Raji (cell line): ENCODE data around the gene TMTC1.

ENCODE experiments used
- POLR2A ChIP-seq: IDR thresholded peaks from 2 replicates; pipeline ENCODE4 v1.6.1; 2011; ENCODE audit warnings: low read depth, low read length, control low read depth; ENCODE audit not compliant: insufficient read depth

The TMTC1 gene

DNA sequence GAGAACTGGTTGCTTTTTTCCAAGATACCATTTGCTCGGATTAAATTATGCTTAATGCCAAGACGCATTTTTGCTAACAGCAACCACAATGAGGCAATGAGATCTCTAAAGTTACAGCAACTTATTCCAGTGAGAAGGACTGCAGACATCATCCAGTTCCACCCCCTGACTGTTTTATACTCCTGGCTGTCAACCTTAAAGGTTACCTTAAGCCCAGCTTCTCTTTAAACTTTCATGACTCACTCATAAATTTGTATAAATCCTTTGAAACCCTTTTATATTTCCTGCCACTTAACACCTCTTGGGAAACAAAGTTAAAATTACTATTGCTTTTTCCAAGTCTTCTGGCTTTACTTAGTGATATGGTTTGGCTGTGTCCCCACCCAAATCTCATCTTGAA is 80.2 kb downstream of the TMTC1 start:
- no peak for TF ChIP-seq POLR2A

DNA sequence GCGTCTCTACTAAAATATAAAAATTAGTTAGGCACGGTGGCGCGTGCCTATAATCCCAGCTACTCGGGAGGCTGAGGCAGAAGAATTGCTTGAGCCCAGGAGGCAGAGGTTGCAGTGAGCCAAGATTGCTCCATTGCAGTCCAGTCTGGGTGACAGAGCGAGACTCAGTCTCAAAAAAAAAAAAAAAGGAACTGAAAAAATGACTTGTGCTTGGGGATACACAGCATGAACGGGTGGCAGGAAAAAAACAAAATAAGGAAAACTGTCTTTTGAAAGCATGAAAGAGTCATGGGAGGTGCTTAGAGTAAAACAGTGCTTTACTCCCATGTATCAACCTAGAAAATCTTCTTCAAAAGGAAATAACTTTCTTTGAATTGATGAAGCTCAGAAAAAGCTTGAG is 80.8 kb downstream of the TMTC1 start:
- TF ChIP-seq POLR2A, result no peak

DNA sequence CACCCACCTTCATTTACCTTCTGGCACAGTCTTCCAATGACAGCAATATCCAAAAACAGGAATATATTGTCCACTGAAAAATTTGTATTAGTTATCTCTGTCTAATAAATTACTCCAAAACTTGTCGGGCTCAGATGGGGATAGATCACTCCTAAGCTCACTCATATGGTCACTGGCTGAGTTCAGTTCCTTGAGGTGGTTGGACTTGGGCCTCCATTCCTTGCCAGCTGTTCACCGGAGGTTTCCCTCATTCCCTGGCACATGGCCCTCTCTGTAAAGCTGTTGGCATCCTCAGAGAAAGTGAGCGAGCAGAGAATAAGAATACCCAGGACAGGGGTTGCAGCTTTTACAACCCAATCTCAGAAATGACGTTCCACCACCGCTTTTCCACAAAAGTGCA is 81.5 kb downstream of the TMTC1 start:
- TF ChIP-seq POLR2A, result no peak

DNA sequence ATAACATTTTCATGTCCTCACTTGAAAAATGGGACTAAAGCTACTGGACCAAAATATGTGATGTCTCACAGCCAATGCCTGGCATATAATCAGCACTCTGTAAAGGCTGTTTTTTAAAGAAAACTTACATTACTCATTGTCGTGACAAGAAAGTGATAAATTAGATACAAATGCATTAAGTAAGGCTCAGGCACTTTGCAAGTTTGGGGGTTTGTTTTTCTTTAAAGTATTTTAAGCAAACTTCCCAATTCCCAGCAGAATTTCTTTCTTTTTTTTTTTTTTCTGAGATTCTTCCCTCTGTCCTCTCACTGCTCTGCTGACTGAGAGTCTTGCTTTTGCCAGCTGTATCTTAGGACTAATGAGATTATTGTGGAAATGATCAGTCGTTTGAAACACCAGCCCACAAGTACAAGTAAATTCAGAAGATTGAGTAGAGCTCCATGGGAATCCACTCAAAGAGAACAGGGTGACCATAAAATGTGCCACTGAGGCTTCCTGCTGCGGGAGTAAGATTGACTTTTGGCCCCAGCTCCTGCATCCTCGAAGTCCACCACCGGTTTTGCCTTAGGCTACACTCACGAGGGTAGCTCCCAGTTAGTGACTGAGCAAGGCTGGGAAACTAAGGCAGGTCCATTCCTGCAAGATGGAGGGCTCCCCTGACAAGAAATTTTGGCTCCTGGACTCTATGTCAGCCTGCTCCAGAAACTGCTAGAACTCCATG is 82.8 kb downstream of the TMTC1 start:
- no peak for TF ChIP-seq POLR2A

DNA sequence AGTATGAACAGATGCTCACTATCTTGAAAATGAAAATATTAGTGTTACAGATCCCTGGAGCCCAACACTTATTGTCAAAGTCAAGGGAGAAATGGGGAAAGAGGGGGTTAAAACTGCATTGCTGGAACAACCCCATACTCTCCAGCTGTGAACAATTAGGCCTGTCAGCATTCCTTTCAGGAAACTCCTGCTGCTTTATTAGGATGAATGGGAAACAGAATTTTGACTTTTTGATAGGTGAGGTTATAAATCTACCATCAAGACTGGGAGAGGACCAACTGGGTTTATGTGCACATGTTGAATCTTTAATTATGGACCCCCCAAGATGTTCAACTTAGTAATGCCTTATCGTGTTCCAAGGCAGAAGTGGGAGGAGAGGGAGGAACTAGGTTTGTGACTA is 85.0 kb downstream of the TMTC1 start:
- no peak for TF ChIP-seq POLR2A

DNA sequence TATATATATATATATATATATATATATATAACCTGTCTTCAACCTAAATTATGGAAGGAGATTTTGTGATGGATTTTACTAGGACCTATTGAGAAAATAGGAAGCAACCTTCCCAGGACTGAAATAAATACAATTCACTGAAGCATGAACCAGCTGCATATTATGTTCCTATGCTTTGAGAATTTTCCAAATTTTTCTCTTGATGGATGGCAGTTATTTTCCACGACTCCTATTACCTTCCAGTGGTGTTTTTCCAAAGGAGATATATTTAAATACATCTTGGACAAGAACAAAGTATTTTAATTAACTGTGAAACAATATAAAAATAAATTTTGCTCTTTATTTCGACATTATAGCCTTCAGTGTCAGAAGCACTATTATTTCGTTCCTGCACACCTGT is 87.9 kb downstream of the TMTC1 start:
- no peak for TF ChIP-seq POLR2A

DNA sequence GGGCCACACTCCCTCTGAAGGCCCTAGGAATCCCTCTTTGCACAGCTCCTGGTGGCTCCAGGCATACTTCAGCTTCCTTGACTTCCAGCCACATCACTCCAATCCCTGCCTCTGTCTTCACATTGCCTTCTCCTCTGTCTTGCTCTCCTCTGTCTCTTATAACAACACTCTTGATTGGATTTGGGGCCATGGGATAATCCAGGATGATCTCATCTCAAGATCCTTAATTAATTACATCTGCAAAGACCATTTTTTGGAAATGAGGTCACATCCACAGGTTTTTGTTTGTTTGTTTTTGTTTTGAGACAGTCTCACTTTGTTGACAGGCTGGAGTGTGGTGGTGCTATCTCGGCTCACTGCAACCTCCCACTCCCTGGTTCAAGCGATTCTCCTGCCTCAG is 88.7 kb downstream of the TMTC1 start:
- no peak for TF ChIP-seq POLR2A

DNA sequence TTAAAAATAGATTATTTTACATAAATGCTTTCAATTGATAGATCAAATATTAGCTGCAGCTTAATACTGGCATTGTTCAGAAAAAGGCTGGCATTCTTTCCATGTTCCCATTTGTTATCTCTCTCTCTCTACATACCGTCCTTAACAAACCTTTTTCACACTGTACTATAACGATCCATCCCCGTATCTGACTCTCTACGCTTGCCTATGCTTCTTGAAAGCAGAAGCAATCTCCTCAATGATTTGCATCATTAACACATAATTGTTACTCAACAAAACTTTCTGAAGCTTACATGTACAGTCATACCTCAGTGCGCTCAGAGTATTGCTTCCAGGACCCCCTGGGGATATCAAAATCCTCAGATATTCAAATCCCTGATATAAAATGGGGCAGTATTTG is 89.7 kb downstream of the TMTC1 start:
- no peak for TF ChIP-seq POLR2A

DNA sequence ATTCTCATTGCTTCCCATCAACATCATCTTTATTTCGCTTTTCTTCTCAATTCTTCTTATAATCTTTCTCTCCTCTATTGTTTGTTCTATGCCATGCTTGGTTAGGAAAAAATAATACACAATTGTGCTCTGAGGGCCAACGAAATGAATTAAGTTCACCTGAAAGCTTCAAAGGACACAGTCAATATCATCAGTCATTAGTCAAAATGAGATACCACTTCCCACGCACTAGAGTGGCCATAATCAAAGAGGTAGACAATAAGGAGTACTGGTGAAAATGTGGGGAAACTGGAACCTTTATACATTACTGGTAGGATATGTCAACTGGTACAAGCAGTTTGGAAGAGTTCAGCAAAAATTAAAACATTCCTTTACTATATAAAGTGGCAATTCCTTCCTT is 91.5 kb downstream of the TMTC1 start:
- no peak for TF ChIP-seq POLR2A

DNA sequence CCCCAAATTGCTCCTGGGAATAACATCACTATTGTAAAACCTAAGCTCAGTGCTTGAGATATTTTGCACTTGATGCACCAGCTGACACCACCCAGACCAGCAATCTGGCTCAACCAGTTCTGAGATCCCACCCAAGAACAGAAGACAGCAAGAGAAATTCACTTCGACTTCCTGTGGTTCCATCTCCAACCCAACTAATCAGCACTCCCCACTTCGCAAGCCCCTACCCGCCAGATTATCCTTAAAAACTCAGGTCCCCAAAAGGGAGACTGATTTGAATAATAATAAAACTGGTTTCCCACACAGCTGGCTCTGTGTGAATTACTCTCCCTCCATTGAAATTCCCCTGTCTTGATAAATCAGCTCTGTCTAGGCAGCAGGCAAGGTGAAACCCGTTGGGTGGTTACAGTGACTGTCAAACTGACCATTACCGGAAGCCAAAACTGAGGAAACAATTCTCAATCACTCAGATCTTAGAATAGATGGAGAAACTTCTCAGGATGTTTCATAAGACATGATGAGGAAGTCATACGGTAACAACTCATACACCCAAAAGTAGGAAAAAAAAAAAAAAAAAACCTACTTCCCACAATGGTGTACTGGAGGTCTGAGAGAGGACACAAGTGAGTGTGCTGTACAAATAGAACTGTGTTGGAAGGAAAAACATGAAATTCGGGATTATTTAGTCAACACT is 92.4 kb downstream of the TMTC1 start:
- TF ChIP-seq POLR2A, result no peak

DNA sequence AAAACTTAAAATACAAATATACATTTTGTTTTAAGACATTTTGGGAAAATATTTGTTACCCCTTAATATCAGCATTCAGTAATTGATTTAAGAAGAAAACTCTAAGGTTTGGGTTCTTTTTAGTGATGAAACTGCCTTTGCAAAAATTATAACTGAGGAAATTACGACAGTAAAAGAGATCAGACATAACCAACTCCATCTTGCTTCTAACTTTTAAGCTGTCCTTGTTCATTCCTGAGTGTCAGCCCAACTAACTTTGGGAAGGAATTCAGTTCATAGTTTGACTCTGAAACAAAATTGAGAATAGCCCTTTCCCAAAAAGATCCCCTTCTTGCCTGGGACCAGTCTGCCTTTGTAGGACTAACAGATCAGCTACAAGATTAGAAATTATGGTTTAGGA is 93.0 kb downstream of the TMTC1 start:
- TF ChIP-seq POLR2A, result no peak

DNA sequence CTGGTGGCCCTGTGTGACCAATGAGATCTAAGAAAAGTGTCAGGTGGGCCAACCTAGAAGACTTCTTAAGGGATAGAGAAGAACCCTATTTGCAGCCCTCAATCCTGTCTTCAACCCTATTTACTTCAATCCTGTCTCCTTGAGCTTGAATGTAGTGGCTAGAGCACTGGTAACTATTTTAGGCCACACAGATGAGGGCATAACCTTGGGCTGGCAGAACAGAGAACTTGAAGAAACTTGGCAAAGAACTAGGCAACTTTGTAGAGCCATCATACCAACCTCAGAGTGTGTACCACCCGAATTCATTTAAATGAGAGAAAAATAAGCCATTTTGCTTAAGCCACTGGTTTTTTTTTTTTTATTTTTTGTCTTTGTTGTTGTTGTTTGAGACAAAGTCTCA is 94.8 kb downstream of the TMTC1 start:
- no peak for TF ChIP-seq POLR2A

DNA sequence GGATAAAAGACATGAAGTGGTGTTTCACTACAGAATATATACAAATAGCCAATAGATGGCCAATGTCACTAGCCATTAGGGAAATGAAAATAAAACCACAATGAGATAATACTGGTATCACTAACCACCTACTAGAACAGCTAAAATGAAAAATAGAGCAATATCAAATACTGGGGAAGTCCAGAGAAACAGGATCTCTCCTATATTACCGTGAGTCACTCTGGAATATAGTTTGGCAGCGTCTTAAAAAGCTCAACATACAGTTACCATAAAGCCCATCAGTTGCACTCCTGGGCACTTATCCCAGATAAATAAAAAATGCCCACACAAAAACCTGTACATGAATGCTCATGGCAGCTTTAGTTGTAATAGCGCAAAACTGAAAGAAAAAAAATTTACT is 101.7 kb downstream of the TMTC1 start:
- no peak for TF ChIP-seq POLR2A

DNA sequence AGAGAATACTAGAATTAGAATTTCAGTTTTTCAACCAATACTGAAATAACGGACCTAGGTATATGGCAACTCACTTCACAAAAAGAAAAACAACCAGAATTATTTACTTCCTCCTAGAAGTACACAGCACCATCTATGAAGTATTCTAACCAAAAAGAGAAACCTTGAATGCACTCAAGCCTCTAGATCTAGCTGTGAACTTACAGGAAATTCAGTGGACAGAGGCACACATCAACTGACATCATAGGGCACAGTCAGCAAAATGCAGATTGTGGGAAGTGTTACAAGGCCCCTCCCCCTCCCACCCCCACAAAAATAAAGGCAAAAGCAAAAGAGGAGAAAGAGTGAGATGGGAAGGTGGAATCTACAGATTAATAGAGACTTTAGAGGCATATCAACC is 102.4 kb downstream of the TMTC1 start:
- no peak for TF ChIP-seq POLR2A

DNA sequence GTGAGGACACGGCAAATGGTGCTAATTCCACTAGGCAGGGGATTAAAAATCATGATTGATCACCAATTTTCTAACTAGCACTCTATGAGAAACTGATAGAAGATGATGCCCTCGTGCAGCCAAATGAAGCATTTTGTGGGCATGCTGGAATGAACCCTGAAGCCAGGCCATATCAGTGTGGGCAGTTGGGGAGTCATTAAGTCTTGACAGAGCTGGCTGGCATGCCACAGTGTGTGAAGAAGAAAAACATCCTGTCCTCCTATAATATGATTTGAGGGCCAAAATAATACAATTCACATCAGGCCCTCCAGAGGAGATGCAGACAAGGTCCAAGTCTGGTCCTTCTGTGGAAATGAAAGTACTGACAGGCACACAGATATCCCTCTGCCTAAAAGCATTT is 107.1 kb downstream of the TMTC1 start:
- TF ChIP-seq POLR2A, result no peak

DNA sequence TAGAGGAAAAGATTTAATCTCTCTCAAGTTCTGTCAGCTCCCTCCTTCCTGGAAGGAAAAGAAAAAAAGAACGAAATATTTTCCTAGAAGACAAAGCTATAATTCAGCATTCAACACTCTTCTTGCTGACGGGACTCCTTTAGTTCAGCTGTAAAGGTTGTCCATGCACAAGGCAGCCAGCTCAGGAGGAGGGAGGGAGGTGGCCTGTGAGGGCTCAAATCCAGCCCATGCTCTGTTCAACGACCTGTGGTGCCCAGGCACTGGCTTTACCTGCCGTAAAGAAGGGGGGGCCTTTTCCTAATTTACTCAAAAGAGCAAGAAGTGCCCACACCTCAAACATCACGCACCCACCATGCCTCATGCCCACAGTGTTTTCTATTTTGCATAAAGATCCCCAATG is 109.3 kb downstream of the TMTC1 start:
- TF ChIP-seq POLR2A, result no peak

DNA sequence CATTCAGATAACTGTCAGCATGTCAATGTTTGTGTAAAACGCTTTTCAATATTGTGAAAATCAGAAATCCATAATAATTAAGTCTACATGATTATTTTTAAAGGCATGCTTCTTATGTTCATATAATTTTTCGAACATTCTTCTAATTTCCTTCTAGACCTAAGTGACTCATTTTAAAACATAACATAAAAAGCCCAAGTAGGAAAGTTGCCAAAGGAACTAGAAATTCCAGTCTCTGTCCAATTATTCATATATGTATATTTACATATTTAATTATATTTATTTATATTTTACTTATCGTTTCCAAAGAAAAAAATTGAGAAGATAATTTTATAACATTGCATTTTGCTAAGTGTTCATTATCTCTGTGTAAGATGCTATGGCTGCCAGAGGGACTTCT is 110.4 kb downstream of the TMTC1 start:
- TF ChIP-seq POLR2A, result no peak
